OCI-LY1 (cell line): ENCODE data around the gene REXO1.
A peak's percentile ranks its signal among the peaks of the same experiment; 100 is the strongest.

Experiments
- H2AFZ ChIP-seq: fragments of 200-600 bp; sonication (generic), shearing (Covaris generic); 2 replicates; pipeline ENCODE4 v1.6.0; 2014; ENCODE audit warnings: antibody characterized with exemption, mild to moderate bottlenecking, low read length
- H3F3A ChIP-seq: fragments of 200-600 bp; sonication (generic), shearing (Covaris generic); 2 replicates; pipeline ENCODE4 v1.6.0; 2014; ENCODE audit warnings: mild to moderate bottlenecking, antibody characterized with exemption, low read length, moderate library complexity; ENCODE audit not compliant: insufficient read depth
- H3K27ac ChIP-seq: fragments of 200-600 bp; sonication (generic); 2 replicates; pipeline ENCODE4 v1.5.1; 2014; ENCODE audit warnings: low read length, mixed run types, mild to moderate bottlenecking, low read depth; ENCODE audit not compliant: poor library complexity, severe bottlenecking
- H3K27me3 ChIP-seq: fragments of 200-600 bp; sonication (generic); 2 replicates; pipeline ENCODE4 v1.6.0; 2014; ENCODE audit warnings: antibody characterized with exemption, mild to moderate bottlenecking, low read length, moderate library complexity; ENCODE audit not compliant: insufficient read depth
- H3K36me3 ChIP-seq: fragments of 200-600 bp; sonication (generic); 2 replicates; pipeline ENCODE4 v1.6.1; 2014; ENCODE audit warnings: mild to moderate bottlenecking, antibody characterized with exemption, low read length, moderate library complexity, mixed read lengths; ENCODE audit not compliant: insufficient read depth
- H3K4me1 ChIP-seq: fragments of 200-600 bp; sonication (generic); 2 replicates; pipeline ENCODE4 v1.5.1; 2014; ENCODE audit warnings: mild to moderate bottlenecking, low read length, moderate library complexity; ENCODE audit not compliant: insufficient read depth, severe bottlenecking
- H3K4me2 ChIP-seq: fragments of 200-600 bp; sonication (generic), shearing (Covaris generic); 2 replicates; pipeline ENCODE4 v1.6.1; 2014; ENCODE audit warnings: low read length
- H3K4me3 ChIP-seq: fragments of 200-600 bp; sonication (generic); 2 replicates; pipeline ENCODE4 v1.5.1; 2014; ENCODE audit warnings: low read length, low read depth, mild to moderate bottlenecking, mixed read lengths; ENCODE audit not compliant: poor library complexity, severe bottlenecking
- H3K79me2 ChIP-seq: fragments of 200-600 bp; shearing (Covaris generic); 2 replicates; pipeline ENCODE4 v1.6.1; 2016; ENCODE audit warnings: mixed run types, low read length, mixed read lengths; ENCODE audit not compliant: insufficient read depth
- H3K9ac ChIP-seq: fragments of 200-600 bp; sonication (generic), shearing (Covaris generic); 2 replicates; pipeline ENCODE4 v1.6.1; 2014; ENCODE audit warnings: mild to moderate bottlenecking, low read length, mixed read lengths
- H3K9me2 ChIP-seq: fragments of 200-600 bp; sonication (generic), shearing (Covaris generic); 2 replicates; pipeline ENCODE4 v1.6.1; 2014; ENCODE audit warnings: low read depth, mild to moderate bottlenecking, low read length, mixed read lengths
- H3K9me3 ChIP-seq: fragments of 200-600 bp; shearing (Covaris generic); 2 replicates; pipeline ENCODE4 v1.6.1; 2014; ENCODE audit warnings: low read length, mixed read lengths
- H4K20me1 ChIP-seq: fragments of 200-600 bp; sonication (generic), shearing (Covaris generic); 2 replicates; pipeline ENCODE4 v1.6.0; 2016; ENCODE audit warnings: mild to moderate bottlenecking, low read length; ENCODE audit not compliant: insufficient read depth
- EZH2 ChIP-seq: fragments of 200-600 bp; sonication (generic), shearing (Covaris generic); IDR thresholded peaks from 2 replicates; pipeline ENCODE4 v1.8.0; 2017; ENCODE audit warnings: borderline replicate concordance, mixed run types, mild to moderate bottlenecking, antibody characterized with exemption, low read length, moderate library complexity, mixed read lengths
- TF ChIP-seq, protein P1 (sequence below): fragments of 200-600 bp; sonication (generic), shearing (Covaris generic); IDR thresholded peaks from 2 replicates; pipeline ENCODE4 v1.5.1; 2017; ENCODE audit warnings: mild to moderate bottlenecking, antibody characterized with exemption, low read length, moderate library complexity, mixed read lengths

Gene REXO1

DNA sequence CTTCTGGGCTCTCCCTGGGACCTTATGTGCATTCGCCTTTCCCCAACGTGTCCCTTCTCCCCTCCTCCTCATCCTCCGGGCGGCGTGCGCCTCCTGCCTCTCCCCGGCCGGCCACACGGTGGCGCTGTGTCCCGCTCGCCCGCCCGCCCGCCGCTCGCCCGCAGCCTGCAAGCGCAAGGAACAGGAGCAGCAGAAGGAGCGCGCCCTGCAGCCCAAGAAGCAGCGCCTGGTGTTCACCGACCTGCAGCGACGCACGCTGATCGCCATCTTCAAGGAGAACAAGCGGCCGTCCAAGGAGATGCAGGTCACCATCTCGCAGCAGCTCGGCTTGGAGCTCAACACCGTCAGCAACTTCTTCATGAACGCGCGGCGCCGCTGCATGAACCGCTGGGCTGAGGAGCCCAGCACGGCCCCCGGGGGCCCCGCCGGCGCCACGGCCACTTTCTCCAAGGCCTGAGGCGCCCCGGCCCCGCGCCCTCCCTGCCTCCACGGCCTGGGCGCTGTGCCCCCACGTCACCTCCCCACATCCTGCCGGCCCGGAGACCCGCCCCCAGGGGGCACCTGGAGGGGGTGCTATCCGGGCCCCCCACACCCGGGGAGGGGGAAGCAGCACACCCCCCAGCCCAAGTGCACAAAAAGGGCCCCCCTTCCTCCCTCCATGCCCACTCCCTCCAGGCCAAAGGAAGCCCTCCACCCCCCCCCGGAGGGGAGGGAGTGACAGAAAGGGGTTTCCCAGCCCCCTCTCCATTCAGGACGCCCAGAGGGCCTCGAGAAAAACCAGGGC lies 73.1 kb downstream of the REXO1 start:
- no peak overlapping the region for H3K9ac ChIP-seq
- H4K20me1 ChIP-seq = no peaks in the 10 kb centered on the region
- H3K4me3 ChIP-seq = no peak overlapping the region
- no peaks in the 10 kb centered on the region; the same call in 1 of the 2 replicates for H3K36me3 ChIP-seq
- TF ChIP-seq EZH2 = no peak
- TF ChIP-seq, protein P1, sequence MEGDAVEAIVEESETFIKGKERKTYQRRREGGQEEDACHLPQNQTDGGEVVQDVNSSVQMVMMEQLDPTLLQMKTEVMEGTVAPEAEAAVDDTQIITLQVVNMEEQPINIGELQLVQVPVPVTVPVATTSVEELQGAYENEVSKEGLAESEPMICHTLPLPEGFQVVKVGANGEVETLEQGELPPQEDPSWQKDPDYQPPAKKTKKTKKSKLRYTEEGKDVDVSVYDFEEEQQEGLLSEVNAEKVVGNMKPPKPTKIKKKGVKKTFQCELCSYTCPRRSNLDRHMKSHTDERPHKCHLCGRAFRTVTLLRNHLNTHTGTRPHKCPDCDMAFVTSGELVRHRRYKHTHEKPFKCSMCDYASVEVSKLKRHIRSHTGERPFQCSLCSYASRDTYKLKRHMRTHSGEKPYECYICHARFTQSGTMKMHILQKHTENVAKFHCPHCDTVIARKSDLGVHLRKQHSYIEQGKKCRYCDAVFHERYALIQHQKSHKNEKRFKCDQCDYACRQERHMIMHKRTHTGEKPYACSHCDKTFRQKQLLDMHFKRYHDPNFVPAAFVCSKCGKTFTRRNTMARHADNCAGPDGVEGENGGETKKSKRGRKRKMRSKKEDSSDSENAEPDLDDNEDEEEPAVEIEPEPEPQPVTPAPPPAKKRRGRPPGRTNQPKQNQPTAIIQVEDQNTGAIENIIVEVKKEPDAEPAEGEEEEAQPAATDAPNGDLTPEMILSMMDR = peak; percentile 60
- no peak overlapping the region for H2AFZ ChIP-seq
- H3K4me1 ChIP-seq = no peaks in the 10 kb centered on the region
- H3K9me2 ChIP-seq = no peaks in the 10 kb centered on the region
- no peaks in the 10 kb centered on the region for H3F3A ChIP-seq
- H3K9me3 ChIP-seq = peaks cover 9% of the 10 kb centered on the region
- H3K27me3 ChIP-seq = peaks cover 11% of the 10 kb centered on the region; the same call in 1 of the 2 replicates
- no peaks in the 10 kb centered on the region for H3K79me2 ChIP-seq
- H3K27ac ChIP-seq = no peak overlapping the region
- H3K4me2 ChIP-seq = no peak overlapping the region

DNA sequence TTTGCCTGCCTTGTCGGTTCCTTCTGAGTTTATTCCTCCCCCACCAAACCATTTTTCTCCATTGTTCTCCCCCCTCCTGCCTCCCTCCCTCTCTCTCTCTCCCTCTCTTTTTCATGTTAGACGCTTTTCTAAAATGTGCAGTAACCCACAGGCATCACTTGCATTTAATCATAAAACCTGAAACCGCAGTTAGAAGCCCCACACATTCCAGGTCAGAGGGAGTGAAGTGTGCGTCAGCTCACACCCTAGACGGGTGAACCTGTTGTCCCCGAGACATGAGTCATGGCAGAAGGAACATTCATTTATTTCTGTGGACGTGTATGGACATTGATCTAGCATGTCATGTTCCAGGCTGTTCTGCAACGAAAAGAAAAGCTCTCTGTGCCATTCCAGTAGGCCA lies 75.1 kb downstream of the REXO1 start:
- no peak overlapping the region for H3K4me2 ChIP-seq
- H3K27me3 ChIP-seq = peaks cover 11% of the 10 kb centered on the region; the same call in 1 of the 2 replicates
- H3K36me3 ChIP-seq = no peaks in the 10 kb centered on the region; the same call in 1 of the 2 replicates
- H4K20me1 ChIP-seq = no peaks in the 10 kb centered on the region
- TF ChIP-seq EZH2 = no peak
- TF ChIP-seq, protein P1 = no peak
- no peak overlapping the region for H3K27ac ChIP-seq
- H3K4me1 ChIP-seq = no peaks in the 10 kb centered on the region
- no peaks in the 10 kb centered on the region for H3K9me2 ChIP-seq
- no peak overlapping the region for H3K4me3 ChIP-seq
- no peak overlapping the region for H3K9ac ChIP-seq
- no peaks in the 10 kb centered on the region for H3F3A ChIP-seq
- H3K79me2 ChIP-seq = no peaks in the 10 kb centered on the region
- H2AFZ ChIP-seq = no peak overlapping the region
- H3K9me3 ChIP-seq = peaks cover 9% of the 10 kb centered on the region

DNA sequence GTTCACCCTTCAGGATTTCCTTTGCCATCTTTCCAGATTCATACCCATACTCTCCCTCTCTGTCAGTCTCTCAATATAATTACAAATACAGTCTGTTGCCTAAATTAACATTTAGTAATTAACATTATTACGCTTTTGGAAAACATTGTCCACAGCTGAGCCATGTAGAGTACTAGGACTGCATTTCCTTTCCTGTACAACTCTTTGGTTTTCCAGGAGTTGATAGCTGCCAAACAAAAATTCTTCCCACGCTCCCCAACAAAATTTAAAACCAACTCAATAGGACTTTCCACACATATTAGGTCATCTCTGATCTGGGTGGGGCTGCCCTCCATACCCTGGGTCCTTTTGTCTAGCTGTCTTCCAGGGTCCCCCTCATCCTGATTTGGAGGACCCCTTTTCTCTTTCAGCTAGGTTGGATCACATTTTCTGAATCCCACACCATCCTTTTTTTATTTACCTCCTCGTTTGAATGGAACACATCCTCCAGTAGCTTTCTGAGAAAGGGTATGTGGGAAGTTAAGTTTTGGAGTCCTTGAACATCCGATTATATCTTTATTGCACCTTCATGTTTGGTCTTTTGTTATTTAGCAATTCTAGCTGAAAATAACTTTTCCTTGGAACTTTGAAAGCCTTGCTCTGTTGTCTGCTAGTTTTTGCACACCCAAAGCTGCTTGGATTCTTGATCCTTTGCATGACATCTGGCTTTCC lies 77.3 kb downstream of the REXO1 start:
- Histone ChIP-seq H3K27ac (no peak overlapping the region), H3K27me3 (peaks cover 11% of the 10 kb centered on the region; the same call in 1 of the 2 replicates), H4K20me1 (no peaks in the 10 kb centered on the region), H3K4me2 (no peak overlapping the region), H3F3A (no peaks in the 10 kb centered on the region), H2AFZ (no peak overlapping the region), H3K4me3 (no peak overlapping the region), H3K9ac (no peak overlapping the region), H3K9me3 (peaks cover 9% of the 10 kb centered on the region), H3K79me2 (no peaks in the 10 kb centered on the region), H3K9me2 (no peaks in the 10 kb centered on the region), H3K36me3 (no peaks in the 10 kb centered on the region; the same call in 1 of the 2 replicates), H3K4me1 (no peaks in the 10 kb centered on the region)
- TF ChIP-seq, protein P1 = no peak
- TF ChIP-seq EZH2 = no peak
